Muscle layer of colon (tissue), 2 donors: ENCODE data around the gene STARD13.
"Not testable (repeated sequence)": the region's sequence is repeated elsewhere in the genome, so short reads cannot be mapped to it uniquely, and the experiment has no call there.

Experiments
- H3K27ac ChIP-seq: one replicate; pipeline ENCODE4 v1.7.0; 2013; ENCODE audit warnings: low read depth, mild to moderate bottlenecking, low read length, moderate library complexity
- H3K27me3 ChIP-seq, 2 donors: one replicate each; pipeline ENCODE4 v1.7.0; 2013; ENCODE audit warnings: low read length in 2 of 2, mild to moderate bottlenecking in 2 of 2; ENCODE audit not compliant: insufficient read depth in 2 of 2, control insufficient read depth in 1 of 2
- H3K36me3 ChIP-seq: one replicate; pipeline ENCODE4 v1.7.0; 2013; ENCODE audit warnings: mild to moderate bottlenecking, low read length; ENCODE audit not compliant: insufficient read depth
- H3K4me1 ChIP-seq: one replicate; pipeline ENCODE4 v1.7.0; 2013; ENCODE audit warnings: mild to moderate bottlenecking, low read length; ENCODE audit not compliant: insufficient read depth
- H3K4me3 ChIP-seq, 2 donors: one replicate each; pipeline ENCODE4 v1.7.0; 2013; ENCODE audit warnings: low read length in 2 of 2, low read depth in 1 of 2, mild to moderate bottlenecking in 1 of 2, moderate library complexity in 1 of 2
- H3K9ac ChIP-seq: one replicate; pipeline ENCODE4 v1.7.0; 2013; ENCODE audit warnings: low read length
- H3K9me3 ChIP-seq: one replicate; pipeline ENCODE4 v1.7.0; 2013; ENCODE audit warnings: mild to moderate bottlenecking, low read length
- donor health status: abdominal sarcoma.
- donor health status: Adenocarcinoma of cecum.

The STARD13 gene

DNA sequence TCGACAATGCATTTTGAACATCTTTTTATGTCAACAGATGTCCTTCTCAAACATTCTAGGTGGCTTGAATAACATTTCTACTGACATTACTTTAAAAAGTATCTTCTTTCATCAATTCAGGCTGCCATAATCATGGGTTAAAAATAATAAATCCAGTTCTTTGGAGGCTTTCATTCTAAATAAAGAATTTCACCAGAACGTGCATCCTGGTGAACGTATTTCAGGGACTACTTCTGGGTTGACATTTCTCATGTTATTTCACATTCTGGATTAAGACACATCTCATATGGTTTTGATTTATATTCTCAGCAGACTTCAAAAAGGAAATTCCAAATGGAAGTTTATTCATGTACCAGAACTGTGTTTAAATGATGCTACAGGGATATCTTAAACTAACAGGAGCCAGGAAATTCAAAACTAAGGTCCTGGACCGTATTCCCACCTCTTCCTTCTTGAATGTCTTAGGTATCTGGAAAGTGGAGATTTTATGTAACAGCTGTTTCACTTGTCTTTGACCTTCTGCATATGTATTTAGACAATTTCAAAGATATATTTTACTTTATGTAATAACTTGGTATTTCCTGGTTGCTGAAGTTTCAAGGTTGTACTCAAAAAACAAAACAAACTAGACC is 107.2 kb downstream of the STARD13 start:
- Histone ChIP-seq H3K27ac (no peak overlapping the region), H3K27me3 (no peaks in the 10 kb centered on the region), H3K36me3 (no peaks in the 10 kb centered on the region), H3K9ac (no peak overlapping the region), H3K4me3 (no peak overlapping the region), H3K4me1 (peaks cover 78% of the 10 kb centered on the region), H3K9me3 (no peaks in the 10 kb centered on the region)

DNA sequence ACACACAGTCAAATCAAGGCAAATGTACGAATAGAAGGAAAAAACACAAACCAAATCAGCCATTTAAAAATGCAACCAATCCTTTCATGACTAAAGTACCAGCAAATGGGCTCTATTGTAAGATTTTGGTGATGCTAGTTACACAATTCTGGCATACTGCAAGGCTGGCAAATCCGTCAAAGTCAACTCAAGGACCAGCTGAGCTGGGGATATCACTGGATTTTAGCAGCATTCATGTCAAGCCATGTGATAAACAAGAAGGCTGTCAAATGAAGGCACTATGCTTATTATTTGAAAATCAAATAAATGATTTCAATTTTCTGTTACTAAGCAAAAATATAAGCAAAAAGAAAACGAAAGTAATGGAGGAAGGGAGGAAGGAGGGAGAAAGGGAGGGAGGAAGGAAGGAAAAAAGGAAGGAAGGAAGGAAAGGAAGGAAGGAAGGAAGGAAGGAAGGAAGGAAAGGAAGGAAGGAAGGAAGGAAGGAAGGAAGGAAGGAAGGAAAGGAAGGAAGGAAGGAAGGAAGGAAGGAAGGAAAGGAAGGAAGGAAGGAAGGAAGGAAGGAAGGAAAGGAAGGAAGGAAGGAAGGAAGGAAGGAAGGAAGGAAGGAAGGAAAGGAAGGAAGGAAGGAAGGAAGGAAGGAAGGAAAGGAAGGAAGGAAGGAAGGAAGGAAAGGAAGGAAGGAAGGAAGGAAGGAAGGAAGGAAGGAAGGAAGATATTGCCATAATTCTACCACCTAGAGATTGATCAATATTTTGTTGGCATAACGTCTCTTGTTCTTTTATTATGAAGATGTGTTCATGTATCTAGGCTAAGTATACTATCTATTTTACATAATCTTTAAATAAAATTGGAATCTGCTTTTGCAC is 108.0 kb downstream of the STARD13 start:
- not testable (repeated sequence) for H3K36me3 ChIP-seq, H3K27ac ChIP-seq, H3K9ac ChIP-seq, H3K4me3 ChIP-seq, H3K27me3 ChIP-seq, H3K9me3 ChIP-seq
- peaks cover 78% of the 10 kb centered on the region for H3K4me1 ChIP-seq

DNA sequence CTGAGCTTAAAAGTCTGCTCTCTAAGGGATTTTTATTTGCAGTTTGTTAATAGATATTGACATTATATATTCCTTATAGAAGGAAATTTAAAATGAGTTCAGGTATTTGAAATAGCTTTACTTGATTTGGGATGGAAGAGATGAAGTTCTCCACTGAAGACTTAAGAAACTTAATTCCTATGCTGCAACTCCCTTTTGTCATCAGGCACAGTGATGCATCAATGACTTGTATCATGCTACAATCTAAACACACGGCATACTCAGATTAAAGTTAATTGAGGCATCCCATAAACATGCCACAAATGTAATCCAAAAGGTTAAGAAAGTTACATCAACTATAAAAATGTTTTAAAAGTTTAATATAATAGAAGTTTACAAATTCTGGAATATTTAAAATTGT is 109.0 kb downstream of the STARD13 start:
- H3K27ac ChIP-seq: no peak overlapping the region
- peaks cover 75% of the 10 kb centered on the region for H3K4me1 ChIP-seq
- H3K9ac ChIP-seq: no peak overlapping the region
- H3K4me3 ChIP-seq: no peak overlapping the region
- no peaks in the 10 kb centered on the region for H3K9me3 ChIP-seq
- H3K27me3 ChIP-seq: no peaks in the 10 kb centered on the region
- no peaks in the 10 kb centered on the region for H3K36me3 ChIP-seq

DNA sequence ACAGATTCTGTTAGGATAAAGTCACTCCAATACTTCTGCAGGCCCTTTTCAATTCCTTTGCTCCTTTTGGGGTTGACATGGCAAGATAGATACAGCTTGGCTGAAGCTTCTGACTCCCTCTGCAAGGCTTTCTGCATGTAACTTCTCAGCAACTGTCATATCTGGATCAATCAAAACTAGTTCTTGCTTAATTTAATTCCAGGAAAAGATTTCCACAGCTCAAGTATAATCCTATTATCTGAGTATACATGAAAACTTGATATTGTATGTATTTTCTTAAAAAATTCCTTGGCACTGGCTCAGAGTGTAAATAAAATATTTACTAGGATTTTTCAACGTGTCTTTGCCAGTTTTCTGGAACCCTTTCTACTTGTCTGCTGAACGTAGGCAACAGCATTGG is 109.6 kb downstream of the STARD13 start:
- no peak overlapping the region for H3K4me3 ChIP-seq
- H3K27ac ChIP-seq: no peak overlapping the region
- H3K9me3 ChIP-seq: no peaks in the 10 kb centered on the region
- no peaks in the 10 kb centered on the region for H3K36me3 ChIP-seq
- H3K9ac ChIP-seq: no peak overlapping the region
- H3K27me3 ChIP-seq: no peaks in the 10 kb centered on the region
- peaks cover 74% of the 10 kb centered on the region for H3K4me1 ChIP-seq

DNA sequence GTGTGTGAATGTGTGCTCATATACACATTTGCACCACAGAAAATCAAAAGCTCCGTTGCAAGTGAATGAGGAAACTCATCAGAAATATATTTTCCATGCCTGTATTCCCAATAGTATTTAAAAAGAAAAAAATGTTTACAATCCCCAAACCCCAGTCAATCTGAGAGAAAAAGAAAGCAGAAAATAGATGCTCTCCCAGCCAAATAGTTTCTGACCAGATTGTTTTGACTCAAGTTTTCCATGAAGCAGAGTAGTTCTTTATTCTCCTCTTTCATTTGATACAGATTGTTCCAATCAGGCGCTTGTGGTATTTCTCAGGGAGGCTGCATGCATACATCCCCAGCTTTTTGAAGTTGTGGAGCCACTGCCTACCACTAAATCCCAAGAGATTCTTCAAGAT is 110.6 kb downstream of the STARD13 start:
- peaks cover 71% of the 10 kb centered on the region for H3K4me1 ChIP-seq
- no peaks in the 10 kb centered on the region for H3K27me3 ChIP-seq
- H3K4me3 ChIP-seq: no peak overlapping the region
- no peaks in the 10 kb centered on the region for H3K9me3 ChIP-seq
- no peaks in the 10 kb centered on the region for H3K36me3 ChIP-seq
- no peak overlapping the region for H3K9ac ChIP-seq
- H3K27ac ChIP-seq: no peak overlapping the region

DNA sequence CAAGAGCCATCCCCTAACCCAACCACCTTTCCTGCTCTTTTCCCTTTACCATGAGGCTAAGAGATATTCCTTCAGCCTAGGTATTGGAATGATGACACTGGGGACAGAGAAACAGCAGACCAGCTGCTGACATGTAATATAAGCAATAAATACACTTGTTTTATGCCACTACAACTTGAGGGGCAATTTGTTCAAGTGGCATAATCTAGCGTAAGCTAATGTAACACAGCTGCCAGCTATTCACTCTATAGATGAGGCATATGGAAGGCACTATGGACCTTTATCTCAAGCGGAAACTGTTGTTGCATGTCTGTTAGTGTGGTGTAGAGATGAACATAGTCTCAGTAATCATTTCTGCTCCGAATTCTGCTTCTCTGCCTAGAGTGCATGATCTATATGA is 111.1 kb downstream of the STARD13 start:
- Histone ChIP-seq H3K27me3 (no peaks in the 10 kb centered on the region), H3K4me1 (peaks cover 69% of the 10 kb centered on the region), H3K9ac (no peak overlapping the region), H3K9me3 (no peaks in the 10 kb centered on the region), H3K27ac (no peak overlapping the region), H3K4me3 (no peak overlapping the region), H3K36me3 (no peaks in the 10 kb centered on the region)

DNA sequence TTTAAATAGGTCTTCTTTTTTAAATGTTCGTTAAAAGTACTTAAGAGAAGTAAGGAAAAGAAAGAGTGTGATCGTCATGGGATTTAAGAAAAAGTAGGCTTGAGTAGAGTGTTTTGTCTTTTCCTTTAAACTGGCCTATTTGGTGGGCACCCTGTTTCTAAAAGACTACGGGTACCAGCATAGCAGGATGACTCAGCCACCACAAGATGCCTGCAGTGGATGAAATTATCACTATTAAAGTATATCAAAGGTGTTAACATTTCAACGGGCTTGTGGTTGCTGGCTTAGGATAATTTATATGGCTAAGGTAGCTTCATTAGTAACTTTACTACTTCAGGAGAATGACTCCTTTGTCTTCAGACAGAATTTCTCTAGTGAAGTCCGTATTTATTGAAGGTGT is 112.6 kb downstream of the STARD13 start:
- no peaks in the 10 kb centered on the region for H3K36me3 ChIP-seq
- no peaks in the 10 kb centered on the region for H3K27me3 ChIP-seq
- peaks cover 68% of the 10 kb centered on the region for H3K4me1 ChIP-seq
- H3K27ac ChIP-seq: no peak overlapping the region
- no peak overlapping the region for H3K4me3 ChIP-seq
- no peak overlapping the region for H3K9ac ChIP-seq
- no peaks in the 10 kb centered on the region for H3K9me3 ChIP-seq

DNA sequence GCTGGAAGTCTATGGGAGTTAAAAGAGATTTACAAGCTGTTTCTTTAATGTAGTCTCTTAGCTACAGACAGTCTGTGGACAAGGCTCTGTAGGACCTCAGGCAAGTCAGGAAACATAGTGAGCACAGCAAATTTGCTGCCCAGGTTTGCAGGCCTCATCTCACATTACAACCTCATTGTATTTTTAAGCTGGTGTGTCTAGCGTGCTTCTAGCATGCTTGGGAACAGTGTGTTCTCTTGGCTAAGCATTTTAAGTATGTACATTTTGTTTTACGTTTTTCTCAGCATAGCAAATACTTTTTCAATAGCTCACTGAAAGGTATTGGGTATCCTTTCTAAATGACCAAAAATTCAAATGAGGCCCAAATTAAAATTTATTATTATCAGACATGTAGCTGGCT is 113.2 kb downstream of the STARD13 start:
- Histone ChIP-seq H3K27me3 (no peaks in the 10 kb centered on the region), H3K27ac (no peak overlapping the region), H3K9ac (no peak overlapping the region), H3K36me3 (peaks cover 1% of the 10 kb centered on the region), H3K9me3 (no peaks in the 10 kb centered on the region), H3K4me3 (no peak overlapping the region), H3K4me1 (peaks cover 67% of the 10 kb centered on the region)

DNA sequence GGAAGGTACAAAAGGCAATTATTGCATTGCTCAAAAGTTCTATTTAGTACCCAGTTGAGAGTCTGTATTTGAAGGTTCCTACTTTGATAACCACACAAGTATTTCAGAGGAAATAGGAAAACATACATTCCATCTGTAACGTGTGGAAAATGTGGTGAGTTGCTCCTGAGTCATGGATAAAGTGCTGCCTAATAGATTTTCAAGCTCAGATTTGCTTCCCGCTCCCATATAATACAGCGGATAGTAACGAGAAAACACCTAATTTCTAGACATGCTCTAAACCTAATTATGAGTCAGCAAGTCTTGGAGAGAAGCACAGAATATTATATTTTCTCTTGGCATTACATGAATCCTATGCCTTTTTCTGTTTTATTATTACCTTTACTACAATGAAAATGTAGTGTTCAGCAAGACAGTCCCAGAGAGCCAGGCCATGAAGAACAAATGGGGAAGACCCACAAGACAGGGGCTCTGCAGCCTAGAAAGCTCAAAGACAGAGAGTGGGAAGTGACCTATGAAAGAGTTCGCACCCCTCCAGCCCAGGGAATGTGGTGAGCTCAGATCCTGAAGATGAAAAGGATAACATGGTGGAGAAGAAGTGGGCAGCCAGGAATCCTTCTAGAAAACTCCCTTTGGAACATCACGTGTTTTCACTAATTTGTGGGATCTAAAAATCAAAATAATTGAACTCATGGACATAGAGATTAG is 116.1 kb downstream of the STARD13 start:
- Histone ChIP-seq H3K9me3 (no peaks in the 10 kb centered on the region), H3K4me1 (peaks cover 40% of the 10 kb centered on the region), H3K36me3 (peaks cover 30% of the 10 kb centered on the region), H3K9ac (no peak overlapping the region), H3K4me3 (no peak overlapping the region), H3K27me3 (no peaks in the 10 kb centered on the region), H3K27ac (no peak overlapping the region)

DNA sequence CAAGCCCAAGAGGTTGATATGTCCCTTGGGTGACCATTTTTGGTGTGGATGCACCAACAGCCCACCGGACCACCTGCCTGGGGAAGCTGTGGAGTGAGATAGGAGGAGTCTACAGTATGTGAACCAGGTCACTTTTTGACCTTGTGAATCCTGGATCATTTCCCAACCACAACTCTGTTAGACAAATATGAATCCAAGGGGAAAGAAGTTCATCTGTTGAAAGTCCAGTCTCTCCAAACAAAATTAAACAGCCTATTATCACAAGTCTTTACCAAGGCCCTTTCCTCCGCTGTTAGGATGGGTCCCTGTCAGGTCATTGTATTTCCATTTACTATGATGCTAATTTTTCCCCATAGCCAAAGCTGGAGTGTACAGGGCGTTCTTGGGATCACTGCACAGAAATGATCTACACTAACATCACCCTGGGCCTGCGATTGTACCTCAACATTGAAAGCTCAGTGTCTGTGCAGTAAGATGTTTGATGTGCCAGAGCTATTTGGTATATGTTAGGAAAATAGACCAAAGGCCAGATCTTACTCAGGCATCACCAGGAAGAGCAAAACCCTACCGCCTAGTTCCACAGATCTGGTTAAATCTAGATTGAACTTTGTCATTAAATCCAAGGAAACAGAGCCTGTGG is 117.1 kb downstream of the STARD13 start:
- no peaks in the 10 kb centered on the region for H3K9me3 ChIP-seq
- H3K4me3 ChIP-seq: no peak overlapping the region
- no peak overlapping the region for H3K9ac ChIP-seq
- no peak overlapping the region for H3K27ac ChIP-seq
- peaks cover 38% of the 10 kb centered on the region for H3K4me1 ChIP-seq
- peaks cover 37% of the 10 kb centered on the region for H3K36me3 ChIP-seq
- no peaks in the 10 kb centered on the region for H3K27me3 ChIP-seq

DNA sequence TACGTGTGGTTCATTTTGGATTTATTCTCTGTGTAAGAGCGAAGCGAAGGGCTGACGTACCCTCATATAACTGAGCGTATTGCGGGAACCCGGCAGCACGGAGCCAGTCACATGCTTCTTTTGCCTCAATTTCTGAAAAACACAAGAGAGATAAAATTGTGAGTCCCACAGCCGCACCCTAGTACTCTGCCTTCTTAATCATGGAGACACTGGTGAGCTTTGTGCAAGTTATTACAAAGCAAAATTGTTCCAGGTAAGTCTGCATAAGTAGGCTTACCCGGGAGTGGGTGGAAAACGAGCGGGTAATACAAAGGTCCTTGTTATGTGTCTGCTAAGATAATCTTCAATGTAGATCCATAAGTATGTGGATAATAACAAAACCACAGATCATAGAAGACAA is 118.1 kb downstream of the STARD13 start:
- Histone ChIP-seq H3K9ac (no peak overlapping the region), H3K36me3 (peaks cover 37% of the 10 kb centered on the region), H3K4me3 (no peak overlapping the region), H3K4me1 (peaks cover 29% of the 10 kb centered on the region), H3K27me3 (no peaks in the 10 kb centered on the region), H3K27ac (no peak overlapping the region), H3K9me3 (no peaks in the 10 kb centered on the region)
